Endothelial cell of umbilical vein (primary cell): ENCODE measurements around the gene BIN1. TPM values are rescaled to one million over a fixed set of nuclear protein-coding genes. Genes with fewer than 3 reads are reported as not detected.

Experiments
- BruUV-seq: library from RNA; stranded (reverse); fragments of 400-500 nt; replicated peaks from 2 replicates; lab custom pipeline; 2021; lab: Mats Ljungman, UMichigan
- CTCF ChIA-PET: fragments of 300-600, 350-600 bp; sonication (Branson Sonifier 250); formaldehyde crosslinking; loops from one replicate; lab custom pipeline; 2021; ENCODE audit warnings: antibody characterized with exemption, inconsistent platforms; lab: Charles Lee
- POLR2A ChIA-PET: fragments of 300-600, 350-600 bp; sonication (Branson Sonifier 250); formaldehyde crosslinking; loops from one replicate; lab custom pipeline; 2021; ENCODE audit warnings: antibody characterized with exemption, inconsistent platforms; lab: Charles Lee
- DNase-seq: peaks from one replicate; pipeline ENCODE4 v3.0.0-alpha.2; 2011; ENCODE audit warnings: low read depth, low spot score
- FAIRE-seq: peaks from 2 replicates; lab custom pipeline; 2011; peaks lifted over from hg19 to GRCh38; lab: Jason Lieb, UNC
- H2AFZ ChIP-seq: 2 replicates; pipeline ENCODE4 v1.6.0; 2012; ENCODE audit warnings: low read depth, low read length, control low read depth, inconsistent platforms
- H3K27ac ChIP-seq: 2 replicates; pipeline ENCODE4 v1.5.1; 2011; ENCODE audit warnings: low read depth, mild to moderate bottlenecking, control low read depth, low read length, moderate library complexity; ENCODE audit not compliant: insufficient read depth
- H3K27me3 ChIP-seq, 2 experiments: 2 replicates each; pipeline versions ENCODE4 v1.6.0 to v1.6.1; 2011; ENCODE audit warnings: low read length in 2 of 2, mixed read lengths in 1 of 2; ENCODE audit not compliant: control insufficient read depth in 2 of 2, insufficient read depth in 2 of 2
- H3K36me3 ChIP-seq, 2 experiments: 2 replicates in 1 of 2; 3 replicates in 1 of 2; pipeline ENCODE4 v1.5.1; 2011; ENCODE audit warnings: low read length in 2 of 2, mild to moderate bottlenecking in 1 of 2, moderate library complexity in 1 of 2; ENCODE audit not compliant: control insufficient read depth in 2 of 2, insufficient read depth in 2 of 2; ENCODE audit errors: extremely low read depth in 1 of 2
- H3K4me1 ChIP-seq: 3 replicates; pipeline ENCODE4 v1.5.1; 2011; ENCODE audit warnings: mild to moderate bottlenecking, low read length; ENCODE audit not compliant: control insufficient read depth, insufficient read depth; ENCODE audit errors: extremely low read depth
- H3K4me2 ChIP-seq: 2 replicates; pipeline ENCODE4 v1.6.1; 2011; ENCODE audit warnings: low read length, control low read depth, mixed read lengths; ENCODE audit not compliant: insufficient read depth
- H3K4me3 ChIP-seq, 3 experiments: fragments of 200-600 bp in 1 of 3; sonication (generic), shearing (Covaris generic) in 1 of 3; replicated peaks in 1 of 3; 2 replicates each; pipeline ENCODE4 v1.5.1; 2011 to 2016; ENCODE audit warnings: control low read depth in 3 of 3, low read length in 3 of 3, mild to moderate bottlenecking in 2 of 3, inconsistent platforms in 1 of 3, low read depth in 1 of 3, moderate library complexity in 1 of 3; ENCODE audit not compliant: insufficient read depth in 1 of 3
- H3K79me2 ChIP-seq: 2 replicates; pipeline ENCODE4 v1.6.0; 2012; ENCODE audit warnings: low read length, inconsistent platforms; ENCODE audit not compliant: control insufficient read depth, insufficient read depth
- H3K9ac ChIP-seq: replicated peaks from 2 replicates; pipeline ENCODE3; 2011; ENCODE audit warnings: low read length, control low read depth; ENCODE audit not compliant: insufficient read depth; ENCODE audit errors: extremely low read depth
- H3K9me1 ChIP-seq: replicated peaks from 3 replicates; pipeline ENCODE4 v1.6.0; 2011; ENCODE audit warnings: mild to moderate bottlenecking, low read length; ENCODE audit not compliant: control insufficient read depth, insufficient read depth; ENCODE audit errors: extremely low read depth
- H3K9me3 ChIP-seq: replicated peaks from 2 replicates; pipeline ENCODE4 v1.5.1; 2012; ENCODE audit warnings: low read length, inconsistent platforms; ENCODE audit not compliant: control insufficient read depth, insufficient read depth
- H4K20me1 ChIP-seq: replicated peaks from 2 replicates; pipeline ENCODE3; 2011; ENCODE audit warnings: mild to moderate bottlenecking, low read length; ENCODE audit not compliant: control insufficient read depth, insufficient read depth; ENCODE audit errors: extremely low read depth
- EZH2 ChIP-seq: IDR thresholded peaks from 2 replicates; pipeline ENCODE4 v1.6.1; 2012; ENCODE audit warnings: borderline replicate concordance, low read depth, mild to moderate bottlenecking, moderate library complexity, low read length, inconsistent platforms; ENCODE audit not compliant: severe bottlenecking
- FOS ChIP-seq: IDR thresholded peaks from 2 replicates; pipeline ENCODE4 v1.6.1; 2011; ENCODE audit warnings: mild to moderate bottlenecking, low read length, moderate library complexity, borderline replicate concordance; ENCODE audit not compliant: insufficient read depth
- GATA2 ChIP-seq: IDR thresholded peaks from 2 replicates; pipeline ENCODE4 v1.7.0; 2011; ENCODE audit warnings: low read depth, mild to moderate bottlenecking, moderate library complexity, mixed read lengths, low read length; ENCODE audit not compliant: insufficient read length, insufficient read depth
- JUN ChIP-seq: IDR thresholded peaks from 2 replicates; pipeline ENCODE4 v1.6.1; 2011; ENCODE audit warnings: borderline replicate concordance, low read depth; ENCODE audit not compliant: insufficient read length, insufficient read depth
- MYC ChIP-seq: IDR thresholded peaks from one replicate; pipeline ENCODE4 v1.6.1; 2011; ENCODE audit warnings: mild to moderate bottlenecking, low read depth, low read length
- POLR2A ChIP-seq: IDR thresholded peaks from 2 replicates; pipeline ENCODE4 v1.6.1; 2012; ENCODE audit warnings: low read depth, mild to moderate bottlenecking, control low read depth, low read length
- POLR2AphosphoS5 ChIP-seq: IDR thresholded peaks from 2 replicates; pipeline ENCODE4 v1.6.1; 2012; ENCODE audit warnings: low read depth, mild to moderate bottlenecking, control low read depth, low read length, moderate library complexity; ENCODE audit not compliant: insufficient read depth
- dilution Hi-C: fragments of 300-500 bp; cut with MboI; formaldehyde crosslinking; loops from one replicate; pipeline ENCODE4 v1.15.0; 2019; ENCODE audit warnings: low sequenced_read_pairs; ENCODE audit not compliant: extremely low pct_ligation_motif_present
- intact Hi-C: fragments of 100-400 bp; cut with micrococcal nuclease; formaldehyde crosslinking; loops from one replicate; pipeline ENCODE4 v1.10.0; 2022
- polyA plus RNA-seq, 4 experiments: library from polyadenylated mRNA; depleted of rRNA in 3 of 4; stranded (reverse) in 3 of 4; unstranded in 1 of 4; fragments of >200 nt; gene quantifications; 2 replicates each; pipeline versions ENCODE4 v1.2.1 to v1.2.3, GENCODE V29; 2011 to 2012; ENCODE audit warnings: missing spikeins in 1 of 4
- total RNA-seq: library from RNA; stranded (reverse); gene quantifications from 2 replicates; pipeline ENCODE4 v1.2.3, GENCODE V29; 2021
- TF ChIP-seq, protein P1 (sequence below), 2 donors: IDR thresholded peaks; 1 replicate in 1 of 2; 2 replicates in 1 of 2; pipeline ENCODE4 v1.5.1; 2011; ENCODE audit warnings: low read length in 2 of 2, mild to moderate bottlenecking in 2 of 2, moderate library complexity in 2 of 2, control low read depth in 1 of 2, inconsistent platforms in 1 of 2, low read depth in 1 of 2; ENCODE audit not compliant: insufficient read depth in 1 of 2; ENCODE audit errors: extremely low read depth in 1 of 2
- TF ChIP-seq, protein P2 (sequence below): IDR thresholded peaks from 2 replicates; pipeline ENCODE4 v1.6.1; 2011; ENCODE audit not compliant: insufficient read depth, insufficient read length

Gene BIN1
- total and polyA plus RNA-seq, 2 donors (not counting 3 experiments of a cell fraction or from before 2014, with no cell fraction given): 26.3 to 36.9 TPM

GRCh38 chr2:127069536-127069935 lies 37.4 kb downstream of the BIN1 start:
- BruUV-seq: no TSS peak
- Histone ChIP-seq H3K79me2 (no peaks in the 10 kb centered on the region), H3K36me3 (no peaks in the 10 kb centered on the region), H3K9me3 (no peaks in the 10 kb centered on the region), H4K20me1 (no peaks in the 10 kb centered on the region), H3K9ac (no peak overlapping the region), H2AFZ (no peak overlapping the region), H3K27me3 (no peaks in the 10 kb centered on the region), H3K4me1 (peaks cover 13% of the 10 kb centered on the region), H3K4me2 (no peak overlapping the region), H3K9me1 (no peaks in the 10 kb centered on the region), H3K27ac (no peak overlapping the region), H3K4me3 (no peak overlapping the region)
- TF ChIP-seq POLR2AphosphoS5: no peak
- TF ChIP-seq, protein P1, sequence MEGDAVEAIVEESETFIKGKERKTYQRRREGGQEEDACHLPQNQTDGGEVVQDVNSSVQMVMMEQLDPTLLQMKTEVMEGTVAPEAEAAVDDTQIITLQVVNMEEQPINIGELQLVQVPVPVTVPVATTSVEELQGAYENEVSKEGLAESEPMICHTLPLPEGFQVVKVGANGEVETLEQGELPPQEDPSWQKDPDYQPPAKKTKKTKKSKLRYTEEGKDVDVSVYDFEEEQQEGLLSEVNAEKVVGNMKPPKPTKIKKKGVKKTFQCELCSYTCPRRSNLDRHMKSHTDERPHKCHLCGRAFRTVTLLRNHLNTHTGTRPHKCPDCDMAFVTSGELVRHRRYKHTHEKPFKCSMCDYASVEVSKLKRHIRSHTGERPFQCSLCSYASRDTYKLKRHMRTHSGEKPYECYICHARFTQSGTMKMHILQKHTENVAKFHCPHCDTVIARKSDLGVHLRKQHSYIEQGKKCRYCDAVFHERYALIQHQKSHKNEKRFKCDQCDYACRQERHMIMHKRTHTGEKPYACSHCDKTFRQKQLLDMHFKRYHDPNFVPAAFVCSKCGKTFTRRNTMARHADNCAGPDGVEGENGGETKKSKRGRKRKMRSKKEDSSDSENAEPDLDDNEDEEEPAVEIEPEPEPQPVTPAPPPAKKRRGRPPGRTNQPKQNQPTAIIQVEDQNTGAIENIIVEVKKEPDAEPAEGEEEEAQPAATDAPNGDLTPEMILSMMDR (IDR thresholded peaks at IDR 0.05; ENCODE audit: extremely low read depth in 1 of 2, insufficient read depth in 1 of 2, low read depth in 1 of 2, low read length in 2 of 2): no peak
- TF ChIP-seq EZH2: no peak
- no peak for TF ChIP-seq FOS
- no peak for TF ChIP-seq GATA2
- TF ChIP-seq, protein P2, sequence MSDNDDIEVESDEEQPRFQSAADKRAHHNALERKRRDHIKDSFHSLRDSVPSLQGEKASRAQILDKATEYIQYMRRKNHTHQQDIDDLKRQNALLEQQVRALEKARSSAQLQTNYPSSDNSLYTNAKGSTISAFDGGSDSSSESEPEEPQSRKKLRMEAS: no peak
- TF ChIP-seq JUN: no peak
- TF ChIP-seq MYC: no peak
- no peak for TF ChIP-seq POLR2A
- FAIRE-seq: no peak
- intact Hi-C loops: loop anchor here (5.0 to 10.0 kb wide), 2 partner anchors 83 to 225 kb away; partner anchors contain the start of gene ERCC3
- ChIA-PET POLR2A (no interaction called here), CTCF (interaction anchor here (1.2 to 5.8 kb wide), 5 partner anchors 10 to 128 kb away, joined by 4 to 106 read pairs (median 51); partner anchors contain the start of gene BIN1)
- dilution Hi-C loops: no loop called here
- no peak for DNase-seq
